ENCODE data around the gene SCUBE1. TPM values are rescaled to one million over a fixed set of nuclear protein-coding genes. Genes with fewer than 3 reads are reported as not detected.

Gene SCUBE1
- total RNA-seq, 1 donor from 2014 or later, result 140 TPM

- DNase-seq (ENCODE audit: low spot score), result no peak
- intact Hi-C loops (cut with DNase I), result no loop called here
- ATAC-seq, result no peak
Observed at GRCh38 chr22:43270949-43271348, 72.2 kb downstream of the SCUBE1 start.

- ATAC-seq (no peak), DNase-seq (ENCODE audit: low spot score) (no peak)
- intact Hi-C loops (cut with DNase I), result no loop called here
Observed at GRCh38 chr22:43270314-43270908, 72.8 kb downstream of the SCUBE1 start.

- intact Hi-C loops (cut with DNase I), result loop anchor here (10.0 kb wide), 1 partner anchor 115 kb away; no protein-coding TSS in a partner anchor
- ATAC-seq (no peak), DNase-seq (ENCODE audit: low spot score) (no peak)
Observed at GRCh38 chr22:43269646-43270045, 73.5 kb downstream of the SCUBE1 start.

- ATAC-seq (no peak), DNase-seq (ENCODE audit: low spot score) (no peak)
- intact Hi-C loops (cut with DNase I), result loop anchor here (10.0 kb wide), 1 partner anchor 116 kb away; no protein-coding TSS in a partner anchor
Observed at GRCh38 chr22:43269246-43269645, 73.9 kb downstream of the SCUBE1 start.

DNA sequence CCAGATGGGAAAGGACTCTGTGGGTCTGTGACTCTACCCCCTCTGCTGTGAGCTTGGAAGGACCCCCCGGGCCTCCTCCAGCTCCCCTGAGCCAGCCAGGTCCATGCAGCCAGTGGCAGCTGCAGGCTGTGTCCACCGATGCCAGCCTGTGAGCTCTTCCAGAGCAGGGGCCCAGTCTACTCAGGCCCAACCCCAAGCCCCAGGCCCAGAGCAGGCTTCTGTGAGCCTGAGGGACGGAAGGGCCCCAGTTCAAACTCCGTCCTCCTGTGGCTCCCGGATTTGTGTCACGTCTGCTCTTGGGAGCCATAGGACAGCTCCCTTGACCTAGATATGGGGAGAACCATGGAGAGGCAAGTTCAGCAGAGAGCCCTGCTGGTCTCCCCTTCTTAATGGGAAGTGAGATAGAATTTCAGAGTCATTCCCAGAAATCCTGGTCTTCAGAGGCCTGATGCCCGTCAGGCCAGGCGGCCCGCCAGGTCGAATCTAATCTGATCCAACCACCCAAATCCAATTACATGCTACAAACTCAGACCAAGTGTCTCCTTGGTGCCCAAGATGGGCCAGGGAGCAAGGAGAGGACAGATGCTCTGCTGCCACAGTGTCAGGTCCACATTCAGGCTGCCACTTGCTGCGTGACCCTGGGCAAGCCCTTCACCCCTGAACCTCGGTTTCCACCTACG, 75.1 kb downstream of the SCUBE1 start:
- intact Hi-C loops (cut with DNase I), result loop anchor here (10.0 kb wide), 1 partner anchor 117 kb away; no protein-coding TSS in a partner anchor
- DNase-seq (ENCODE audit: low spot score) (no peak), ATAC-seq (no peak)

DNA sequence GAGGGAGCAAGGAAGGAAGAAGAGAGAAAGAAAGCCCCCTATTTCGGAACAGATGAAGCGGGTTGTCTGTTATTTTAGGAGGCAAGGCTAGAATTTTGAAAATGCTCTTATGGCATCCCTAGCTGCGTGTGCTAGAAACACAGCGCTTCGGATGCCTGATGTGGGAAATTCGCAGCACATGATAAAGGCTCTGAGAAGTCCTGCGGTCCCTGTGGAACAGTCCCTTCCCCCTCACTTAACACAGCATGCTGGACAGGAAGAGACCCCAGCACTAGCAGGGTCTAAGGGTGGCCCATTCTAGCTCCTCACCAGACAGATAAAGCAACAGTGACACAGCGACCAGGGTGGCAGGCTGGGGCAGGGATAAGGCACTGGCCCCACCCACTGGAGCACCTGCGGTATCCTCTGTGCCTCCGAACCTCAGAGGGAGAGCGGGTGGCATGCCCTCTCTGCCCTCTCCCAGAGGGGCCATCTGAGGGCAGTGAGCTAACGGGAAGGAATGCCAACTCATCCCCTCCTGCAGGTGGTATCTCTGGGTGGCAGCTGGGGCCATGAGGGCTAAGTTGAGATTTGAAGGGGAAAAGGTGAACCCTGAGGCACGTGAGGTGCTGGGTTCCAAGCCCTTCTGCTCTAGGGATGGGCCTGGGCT, 75.7 kb downstream of the SCUBE1 start:
- ATAC-seq, result no peak
- DNase-seq (ENCODE audit: low spot score), result no peak
- intact Hi-C loops (cut with DNase I), result loop anchor here (10.0 kb wide), 1 partner anchor 117 kb away; no protein-coding TSS in a partner anchor

DNA sequence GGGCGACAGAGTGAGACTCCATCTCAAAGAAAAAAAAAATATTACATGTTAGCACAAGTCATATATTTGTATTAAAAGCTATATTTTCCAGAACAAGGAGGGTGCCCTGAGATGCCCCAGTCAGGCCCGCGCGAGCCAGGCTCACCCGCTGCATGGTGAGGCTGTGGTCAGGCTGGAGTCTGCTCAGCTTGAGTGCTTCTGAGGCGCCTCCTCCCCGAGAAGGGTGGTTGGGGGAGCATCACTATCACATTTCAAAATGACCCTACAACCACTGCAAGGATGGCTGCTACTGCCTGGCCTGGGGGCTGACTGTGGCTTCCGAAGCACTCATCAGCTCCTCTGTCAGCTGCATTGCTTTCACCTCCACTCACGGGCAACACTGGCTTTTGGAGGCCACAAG, 77.1 kb downstream of the SCUBE1 start:
- DNase-seq (ENCODE audit: low spot score) (no peak), ATAC-seq (no peak)
- intact Hi-C loops (cut with DNase I), result loop anchor here (10.0 kb wide), 1 partner anchor 119 kb away; no protein-coding TSS in a partner anchor

GRCh38 chr22:43263645-43264514, 79.3 kb downstream of the SCUBE1 start:
- DNase-seq (ENCODE audit: low spot score) (no peak), ATAC-seq (no peak)
- intact Hi-C loops (cut with DNase I), result loop anchor here (10.0 kb wide), 1 partner anchor 121 kb away; no protein-coding TSS in a partner anchor

- DNase-seq (ENCODE audit: low spot score) (no peak), ATAC-seq (peak; percentile 38)
- intact Hi-C loops (cut with DNase I), result loop anchor here (10.0 kb wide), 1 partner anchor 122 kb away; no protein-coding TSS in a partner anchor
Observed at GRCh38 chr22:43262990-43263644, 80.1 kb downstream of the SCUBE1 start.

GRCh38 chr22:43260331-43261231, 82.6 kb downstream of the SCUBE1 start:
- ATAC-seq (peak; percentile 87), DNase-seq (ENCODE audit: low spot score) (no peak)
- intact Hi-C loops (cut with DNase I), result loop anchor here (10.0 kb wide), 1 partner anchor 124 kb away; no protein-coding TSS in a partner anchor

- intact Hi-C loops (cut with DNase I), result no loop called here
- DNase-seq (ENCODE audit: low spot score) (no peak), ATAC-seq (no peak)
Observed at GRCh38 chr22:43257961-43258360, 85.2 kb downstream of the SCUBE1 start.

DNA sequence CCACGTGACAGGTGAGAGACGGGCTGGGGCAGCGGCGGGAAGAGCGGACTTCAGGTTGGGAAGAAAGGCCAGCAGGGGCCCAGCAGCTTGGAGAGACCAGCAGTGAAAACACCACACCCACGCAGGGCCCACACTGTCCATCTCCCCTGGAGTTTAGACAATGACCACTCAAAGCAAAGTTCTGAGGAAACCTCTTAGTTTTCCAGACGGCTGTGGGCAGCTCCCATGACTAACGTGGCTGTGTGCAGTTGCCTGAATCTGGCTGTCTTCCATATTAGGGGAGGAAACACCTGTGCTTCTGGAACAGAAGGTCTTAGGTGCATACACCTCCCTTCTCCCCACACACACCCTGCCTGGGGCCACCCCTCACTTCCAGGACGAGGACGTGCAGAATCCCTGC, 85.6 kb downstream of the SCUBE1 start:
- intact Hi-C loops (cut with DNase I), result no loop called here
- ATAC-seq (no peak), DNase-seq (ENCODE audit: low spot score) (no peak)

DNA sequence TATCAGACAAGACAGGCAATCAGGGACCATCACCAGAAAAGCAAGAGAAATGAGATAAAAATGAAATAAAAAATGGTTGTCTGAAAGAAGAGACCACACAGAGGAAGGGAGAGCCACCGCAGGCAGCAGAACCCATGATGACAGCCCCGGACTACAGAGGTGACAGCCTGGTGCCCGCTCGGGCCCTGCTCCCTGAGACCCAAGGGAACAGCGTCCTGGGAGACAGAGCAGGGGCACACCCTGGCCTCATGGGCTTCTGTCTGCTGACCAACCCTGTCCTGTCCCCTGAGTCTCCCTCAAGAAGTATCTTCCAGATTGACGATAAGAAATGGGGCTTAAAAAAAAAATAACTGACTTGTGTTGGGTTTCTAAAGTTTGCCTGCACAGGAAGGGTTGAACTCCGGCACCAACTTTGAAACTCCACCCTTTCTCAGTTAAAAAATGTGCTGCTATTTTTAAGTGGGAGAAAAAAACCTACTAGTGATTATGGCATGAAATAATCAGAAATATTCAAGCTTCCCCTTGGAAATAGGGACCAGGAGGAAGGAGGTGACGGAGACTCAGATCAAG, 86.1 kb downstream of the SCUBE1 start:
- ATAC-seq (no peak), DNase-seq (ENCODE audit: low spot score) (no peak)
- intact Hi-C loops (cut with DNase I), result no loop called here

DNA sequence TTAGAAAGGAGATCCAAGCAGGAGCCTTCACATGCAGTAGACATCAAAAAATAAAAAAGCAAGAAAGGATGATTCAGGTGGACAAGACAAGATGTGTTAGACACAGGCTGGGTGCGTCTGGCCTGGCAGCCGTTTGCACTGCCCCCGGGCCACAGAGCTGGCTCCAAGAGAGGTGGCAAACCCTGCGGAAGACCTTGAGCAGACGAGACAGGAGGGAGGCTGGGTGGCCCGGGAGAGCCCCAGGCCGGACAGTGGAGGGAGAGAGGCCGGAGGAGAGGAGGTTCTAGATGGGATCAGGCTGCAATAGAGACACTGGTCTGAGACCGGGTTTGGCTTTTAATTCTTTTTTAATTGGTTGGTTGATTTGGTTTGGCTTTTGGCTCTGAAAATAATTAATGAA, 86.6 kb downstream of the SCUBE1 start:
- no peak for DNase-seq (ENCODE audit: low spot score)
- intact Hi-C loops (cut with DNase I), result no loop called here

DNA sequence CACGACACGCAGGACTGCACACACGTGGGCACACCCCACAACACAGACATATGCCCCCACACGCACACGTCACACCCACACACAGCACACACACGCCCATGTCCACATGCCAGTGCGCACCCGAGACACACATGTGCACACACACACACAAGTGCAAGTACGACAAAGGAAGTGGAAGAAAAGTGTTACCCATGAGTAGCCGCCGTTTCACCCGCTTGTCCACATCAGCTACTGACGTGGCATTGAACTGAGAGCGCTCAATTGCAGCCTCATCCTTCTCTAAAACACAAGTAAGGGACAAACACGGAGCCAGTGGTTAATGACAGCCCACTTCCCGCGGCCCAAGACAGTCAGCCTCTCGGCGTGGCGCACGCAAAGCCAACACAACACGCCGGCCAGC, 87.9 kb downstream of the SCUBE1 start:
- no peak for ATAC-seq
- intact Hi-C loops (cut with DNase I), result no loop called here
- DNase-seq (ENCODE audit: low spot score), result no peak

More for the DNA sequence above, 86.6 kb downstream of the SCUBE1 start:
- ATAC-seq, result no peak

DNA sequence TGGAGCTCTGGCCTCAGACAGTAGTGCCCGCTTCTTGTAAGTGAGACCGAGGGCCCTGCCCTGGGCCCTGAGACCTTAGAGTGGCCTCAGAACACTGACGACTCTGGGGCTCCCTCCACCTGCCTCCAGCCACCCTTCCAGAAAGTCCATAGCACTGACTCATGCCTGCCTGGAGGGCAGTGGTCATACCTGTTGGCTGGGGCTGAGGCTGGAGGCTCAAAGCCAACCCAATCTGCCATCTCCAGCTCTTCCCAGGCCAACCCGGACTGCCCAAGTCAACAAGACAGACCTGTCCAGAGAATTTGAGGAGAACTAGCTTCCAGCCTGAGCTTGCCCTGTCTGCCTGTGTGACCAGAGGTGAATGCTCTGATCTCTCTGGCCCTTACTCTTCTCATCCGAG, 89.3 kb downstream of the SCUBE1 start:
- DNase-seq (ENCODE audit: low spot score) (no peak), ATAC-seq (no peak)
- intact Hi-C loops (cut with DNase I), result no loop called here

DNA sequence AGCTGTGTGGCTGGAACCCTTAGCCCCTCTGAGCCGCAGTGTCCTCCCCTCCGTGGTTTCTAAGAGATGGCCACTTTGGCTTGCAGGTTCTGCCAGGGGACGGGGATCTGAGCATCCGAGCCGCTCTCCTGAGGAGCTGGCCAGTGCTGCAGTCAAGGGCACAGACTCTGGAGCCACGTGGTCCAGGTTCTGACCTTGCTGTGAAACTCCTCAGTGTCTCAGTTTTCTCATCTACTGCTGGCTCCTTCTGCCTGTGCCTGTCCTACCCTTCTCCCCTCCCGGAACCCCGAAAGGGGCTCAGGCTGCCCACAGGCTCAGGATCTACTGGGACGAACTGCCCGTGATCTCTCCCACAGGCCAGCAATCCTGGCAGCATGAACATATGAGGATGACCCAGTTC, 90.9 kb downstream of the SCUBE1 start:
- ATAC-seq (no peak), DNase-seq (ENCODE audit: low spot score) (no peak)
- intact Hi-C loops (cut with DNase I), result no loop called here
